Activated CD8-positive, alpha-beta memory T cell treated with anti-CD3 and anti-CD28 coated beads for 24 hours (primary cell): Measurements from ENCODE around the gene POF1B.
A peak's percentile ranks its signal among the peaks of the same experiment; 100 is the strongest.
"Not testable (repeated sequence)": the region's sequence is repeated elsewhere in the genome, so short reads cannot be mapped to it uniquely, and the experiment has no call there.

ENCODE experiments used
- DNase-seq: peaks from one replicate; pipeline ENCODE4 v3.0.0-alpha.2; 2020

The POF1B gene

GRCh38 chrX:85379174-85379907 lies at the start of gene POF1B:
Gene POF1B (minus strand): TSS chrX:85379665. CDS start chrX:85379454, 211 bp downstream.
- DNase-seq = no peak

GRCh38 chrX:85429066-85429465 lies 49.6 kb upstream of the POF1B start:
- DNase-seq = no peak

DNA sequence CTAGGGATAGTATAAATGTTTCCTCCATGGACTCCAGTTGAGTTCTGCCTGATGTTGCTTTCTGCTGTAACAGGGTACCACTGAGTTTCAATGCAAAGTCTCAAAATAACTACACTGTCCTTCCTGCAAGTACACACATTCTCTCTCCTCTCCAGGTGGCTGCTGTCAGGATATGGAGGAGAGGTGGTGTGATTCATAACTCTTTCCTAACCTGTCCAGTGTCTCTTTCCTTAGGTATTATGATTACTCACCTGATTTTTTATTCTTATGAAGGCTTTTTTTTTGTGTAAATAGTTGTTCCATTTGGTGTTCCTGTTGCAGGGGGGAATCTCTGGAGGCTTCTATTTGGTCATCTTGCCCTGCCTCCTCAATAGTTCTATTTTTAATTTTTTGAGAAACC lies 39.8 kb upstream of the POF1B start:
- no peak for DNase-seq

- no peak for DNase-seq
Measured at GRCh38 chrX:85391878-85392238, 12.4 kb upstream of the POF1B start.

DNA sequence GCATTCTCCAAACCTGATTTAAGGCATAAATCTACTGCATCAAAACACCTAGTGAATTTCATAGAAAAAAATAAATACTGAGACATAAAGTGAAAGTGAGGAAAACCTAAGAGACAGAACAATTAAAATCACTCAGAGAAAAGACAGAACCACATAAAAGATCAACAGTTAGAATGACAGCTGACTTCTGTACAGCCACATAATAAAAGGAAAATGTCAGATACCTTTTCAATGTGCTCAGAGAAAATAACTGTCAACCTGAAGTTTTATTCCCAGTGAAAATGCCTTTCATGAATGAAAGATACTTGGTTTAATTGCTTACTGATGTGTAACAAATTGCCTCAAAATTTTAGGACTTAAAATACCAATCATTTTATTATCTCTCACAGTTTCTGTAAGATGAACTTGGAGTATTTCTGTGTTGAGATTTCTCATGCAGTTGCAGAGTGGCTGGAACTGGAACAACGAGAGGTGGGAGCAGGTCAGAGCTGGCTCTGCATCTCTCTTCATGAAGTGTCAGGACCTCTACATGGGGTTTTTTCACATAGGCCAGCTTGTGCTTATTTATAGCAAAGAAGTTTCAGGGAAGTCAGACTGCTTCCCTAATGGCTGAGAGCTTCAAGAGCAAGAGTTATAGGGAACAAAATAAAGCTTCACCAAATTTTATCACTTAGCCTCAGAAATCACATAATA lies 11.9 kb upstream of the POF1B start:
- no peak for DNase-seq

DNA sequence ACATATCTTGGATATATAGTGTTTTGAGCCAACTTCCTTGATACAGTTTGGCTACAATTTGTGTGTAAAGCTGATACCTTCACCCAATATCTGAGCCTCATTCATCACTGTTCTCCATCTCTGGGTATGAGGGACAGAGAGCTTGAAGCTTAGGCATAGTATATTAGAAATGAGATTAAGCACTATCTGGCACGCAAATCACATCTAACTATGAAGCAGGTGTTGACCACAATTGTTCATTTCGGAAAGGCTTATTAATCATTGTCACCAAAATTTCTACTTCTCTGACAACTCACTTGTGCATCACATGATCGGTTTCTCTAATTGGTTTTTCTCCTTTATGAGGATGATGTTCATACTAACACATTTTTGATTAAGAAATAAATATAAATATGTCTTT lies 2.1 kb upstream of the POF1B start:
- DNase-seq = no peak

- DNase-seq = no peak
Measured at GRCh38 chrX:85378461-85378860, 1.0 kb downstream of the POF1B start.

GRCh38 chrX:85375333-85375738 lies 4.1 kb downstream of the POF1B start:
- no peak for DNase-seq

- DNase-seq = no peak
Measured at GRCh38 chrX:85365370-85365995, 14.0 kb downstream of the POF1B start.

- DNase-seq = no peak
Measured at GRCh38 chrX:85359051-85359450, 20.4 kb downstream of the POF1B start.

DNA sequence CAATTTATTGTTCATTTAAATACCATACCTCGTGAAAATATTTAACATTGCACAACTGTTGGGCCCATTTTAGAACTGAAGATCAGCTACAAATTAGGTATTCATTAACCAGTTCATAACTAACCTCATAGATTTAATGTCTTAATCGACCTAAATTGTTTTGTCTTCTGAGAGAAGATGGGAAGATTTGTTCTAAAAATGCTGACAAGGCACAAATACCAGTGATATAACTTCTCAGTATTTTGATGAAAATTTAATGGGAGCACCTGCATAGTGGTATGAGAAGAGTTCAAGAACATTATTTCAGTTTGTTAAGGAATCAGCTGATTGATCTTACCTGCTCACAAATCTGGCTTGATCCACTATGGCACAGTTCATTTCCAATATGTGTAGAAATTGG lies 33.9 kb downstream of the POF1B start:
- no peak for DNase-seq

GRCh38 chrX:85327060-85327333 lies 52.5 kb downstream of the POF1B start:
- DNase-seq = no peak

DNA sequence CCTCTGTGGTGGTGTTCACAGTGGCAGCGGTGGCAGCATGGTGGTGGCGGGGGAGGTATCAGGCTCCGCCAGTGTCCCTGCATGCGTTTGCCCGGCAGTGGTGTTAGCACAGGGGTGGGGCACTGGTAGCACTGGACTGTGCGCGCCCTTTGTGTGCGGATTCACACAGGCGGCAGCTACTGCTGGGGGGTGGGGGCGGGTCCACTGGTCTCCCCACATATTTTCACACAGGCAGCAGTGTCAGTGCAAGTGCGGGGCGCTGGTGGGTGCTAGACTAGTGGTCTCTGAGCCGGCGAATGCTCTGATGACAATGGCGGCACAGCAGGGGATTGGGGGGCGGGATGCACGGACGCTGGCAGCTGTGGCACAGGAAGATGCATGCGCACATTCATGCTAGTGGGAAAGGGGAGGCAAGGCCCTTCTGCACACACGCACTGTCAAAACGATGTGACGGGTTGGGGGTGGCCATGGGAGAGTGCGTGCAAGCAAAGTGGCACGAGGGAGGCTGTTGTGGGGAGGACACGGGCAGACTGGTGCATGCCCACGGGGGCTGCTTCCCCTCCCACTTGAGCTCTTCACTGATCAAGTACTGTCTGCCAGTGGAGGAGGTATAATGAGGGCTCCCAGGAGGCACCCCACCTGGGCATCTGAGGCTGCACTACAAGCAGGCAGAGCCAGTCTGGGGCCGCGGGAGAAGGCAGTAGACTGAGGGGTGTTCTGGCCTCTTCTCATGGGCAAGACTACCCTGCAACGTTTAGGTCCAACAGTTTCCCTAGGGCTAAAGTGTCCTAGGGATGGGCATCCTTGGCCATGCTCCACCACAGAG lies 53.0 kb downstream of the POF1B start:
- DNase-seq = no peak

DNA sequence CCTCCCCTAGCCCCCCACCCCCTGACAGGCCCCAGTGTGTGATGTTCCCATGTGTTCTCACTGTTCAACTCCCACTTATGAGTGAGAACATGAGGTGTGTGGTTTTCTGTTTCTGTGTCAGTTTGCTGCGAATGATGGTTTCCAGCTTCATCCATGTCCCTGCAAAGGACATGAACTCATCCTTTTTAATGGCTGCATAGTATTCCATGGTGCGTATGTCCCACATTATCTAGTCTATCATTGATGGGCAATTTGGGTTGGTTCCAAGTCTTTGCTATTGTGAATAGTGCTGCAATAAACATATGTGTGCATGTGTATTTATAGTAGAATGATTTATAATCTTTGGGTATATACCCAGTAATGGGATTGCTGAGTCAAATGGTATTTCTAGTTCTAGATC lies 68.1 kb downstream of the POF1B start:
- not testable (repeated sequence) for DNase-seq

DNA sequence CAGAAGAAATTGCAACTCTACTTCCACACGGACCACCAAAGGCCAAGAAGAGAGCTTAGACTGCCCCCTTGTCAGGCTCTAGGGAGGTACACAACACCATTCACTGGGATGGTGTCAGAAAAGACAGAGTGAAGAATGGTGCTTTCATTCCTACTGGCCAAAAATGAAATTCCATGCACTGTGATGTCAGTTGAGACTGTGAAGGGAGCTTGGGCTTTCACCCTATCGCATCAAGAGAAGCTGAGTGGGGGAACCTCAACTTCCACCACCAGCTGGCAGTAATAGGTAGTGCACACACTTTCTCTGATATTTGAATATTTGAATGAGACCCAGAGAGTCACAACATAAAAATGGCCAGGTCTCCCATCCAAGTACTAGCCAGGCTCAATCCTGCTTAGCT lies 69.7 kb downstream of the POF1B start:
- no peak for DNase-seq

DNA sequence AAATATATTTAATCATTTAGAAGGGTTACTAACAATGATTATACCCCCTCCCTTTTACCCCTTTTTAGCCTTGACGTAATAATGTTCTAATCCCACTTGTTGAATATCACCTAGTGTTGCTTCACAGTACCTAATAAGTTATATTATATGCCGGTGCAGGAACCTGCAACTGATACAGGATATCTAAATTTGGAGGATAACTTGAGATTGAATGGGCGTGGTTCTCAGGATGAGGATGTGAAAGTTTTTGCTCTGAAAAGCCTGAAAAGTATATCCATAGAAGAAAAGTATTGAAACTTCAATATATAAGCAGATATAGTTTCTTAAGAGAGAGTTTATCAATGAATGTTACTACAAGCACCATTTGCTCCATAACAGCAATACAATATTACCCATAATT lies 75.9 kb downstream of the POF1B start:
- DNase-seq = no peak

DNA sequence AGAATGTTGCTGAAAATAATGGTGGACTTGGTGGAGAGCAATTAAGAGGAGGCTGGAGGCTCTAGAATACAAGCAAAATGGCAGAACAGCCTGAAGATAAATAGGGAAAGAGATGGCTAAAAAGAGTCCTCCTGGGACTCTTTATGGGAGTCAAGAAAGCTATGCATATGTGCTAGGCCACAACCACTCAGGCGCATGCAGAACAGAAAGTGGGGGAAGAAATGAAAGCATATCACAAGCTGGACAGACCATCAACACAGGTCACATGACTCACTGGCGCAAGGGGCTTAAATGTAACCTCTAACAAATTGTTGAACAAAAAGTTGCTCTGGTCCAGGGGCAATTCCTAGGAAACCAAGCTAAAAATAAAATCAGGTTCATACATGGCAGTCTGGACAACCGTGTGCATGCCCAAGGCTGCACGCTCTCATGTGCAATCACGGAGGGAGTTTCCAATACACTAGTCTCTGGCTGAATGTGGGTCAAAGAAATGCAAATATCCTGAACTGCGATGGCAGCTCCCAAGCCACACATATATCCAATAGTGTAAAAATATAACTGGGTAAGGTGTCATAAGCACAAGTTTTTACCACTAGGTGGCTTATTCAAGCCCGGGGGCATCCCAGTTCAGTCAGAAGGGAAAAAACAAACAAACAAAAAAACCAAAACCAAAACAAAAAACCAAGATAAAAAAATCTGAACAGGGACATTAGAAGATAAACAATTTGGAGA lies 90.3 kb downstream of the POF1B start:
- no peak for DNase-seq

GRCh38 chrX:85285286-85285685 lies 94.2 kb downstream of the POF1B start:
- DNase-seq = not testable (repeated sequence)

GRCh38 chrX:85244450-85245211 lies 134.8 kb downstream of the POF1B start:
- DNase-seq = peak; percentile 54

- DNase-seq = peak; percentile 56
Measured at GRCh38 chrX:85243761-85244449, 135.6 kb downstream of the POF1B start, which contains the start of the genes SATL1 and ZNF711. Gene SATL1 (minus strand): TSS chrX:85243779. CDS start chrX:85108968, 134,811 bp downstream. Gene ZNF711 (plus strand): TSS chrX:85243991. CDS start chrX:85247573, 3,582 bp downstream.

- no peak for DNase-seq
Measured at GRCh38 chrX:85243155-85243554, 136.3 kb downstream of the POF1B start.
